ENCODE measurements around the gene UBAC2.
A peak's percentile ranks its signal among the peaks of the same experiment; 100 is the strongest.

UBAC2 gene

DNA sequence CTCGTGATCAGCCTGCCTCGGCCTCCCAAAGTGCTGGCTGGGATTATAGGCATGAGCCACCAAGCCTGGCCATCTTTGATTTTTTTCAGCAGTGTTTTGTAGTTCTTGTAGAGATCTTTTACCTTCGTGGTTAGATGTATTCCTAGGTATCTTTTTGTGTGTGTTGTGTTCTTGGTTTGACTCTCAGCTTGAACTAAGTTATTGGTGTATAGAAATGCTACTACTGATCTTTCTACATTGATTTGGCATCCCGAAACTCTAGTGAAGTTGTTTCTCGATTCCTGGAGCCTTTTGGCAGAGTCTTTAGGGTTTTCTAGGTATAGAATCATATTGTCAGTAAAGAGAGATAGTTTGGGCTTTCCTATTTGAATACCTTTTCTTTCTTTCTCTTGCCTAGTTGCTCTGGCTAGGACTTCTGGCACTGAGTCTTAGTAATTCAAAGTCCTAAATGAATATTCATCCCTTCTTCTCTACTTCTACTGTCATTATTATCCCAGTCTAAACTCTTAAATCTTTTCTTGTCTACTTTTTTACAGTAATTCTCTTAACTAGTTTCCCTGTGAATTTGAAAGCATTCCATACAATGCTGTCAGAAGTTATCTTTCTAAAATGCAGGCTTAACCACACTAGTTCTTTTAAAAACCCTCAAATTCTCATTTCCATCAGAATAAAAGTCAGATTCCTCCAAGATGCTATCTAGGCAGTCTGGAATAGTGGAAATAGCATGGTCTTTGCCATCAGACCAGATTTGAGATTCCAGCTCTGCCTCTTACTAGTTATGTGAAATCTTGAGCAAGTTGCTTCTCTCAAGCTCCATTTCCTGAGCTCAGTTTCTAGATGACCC, 50.5 kb downstream of the UBAC2 start:
- no peak for DNase-seq

DNA sequence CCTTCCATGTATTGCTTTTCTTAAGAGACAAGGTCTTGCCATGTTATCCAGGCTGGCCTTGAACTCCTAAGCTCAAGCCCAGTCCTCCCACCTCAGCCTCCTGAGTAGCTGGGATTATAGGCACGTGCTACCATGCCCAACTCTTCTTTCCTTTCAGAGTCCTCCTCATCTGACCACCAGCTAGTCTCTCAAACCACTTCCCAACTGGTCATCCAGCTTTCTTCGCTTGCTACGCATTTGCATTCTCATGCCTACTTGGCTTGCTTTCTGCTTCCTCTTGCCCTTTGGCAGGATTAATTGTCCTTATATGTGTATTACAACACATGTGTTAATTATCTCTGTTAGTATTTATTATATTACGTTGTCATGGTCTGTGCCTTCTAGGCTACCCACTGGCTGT, 51.3 kb downstream of the UBAC2 start:
- DNase-seq: no peak

DNA sequence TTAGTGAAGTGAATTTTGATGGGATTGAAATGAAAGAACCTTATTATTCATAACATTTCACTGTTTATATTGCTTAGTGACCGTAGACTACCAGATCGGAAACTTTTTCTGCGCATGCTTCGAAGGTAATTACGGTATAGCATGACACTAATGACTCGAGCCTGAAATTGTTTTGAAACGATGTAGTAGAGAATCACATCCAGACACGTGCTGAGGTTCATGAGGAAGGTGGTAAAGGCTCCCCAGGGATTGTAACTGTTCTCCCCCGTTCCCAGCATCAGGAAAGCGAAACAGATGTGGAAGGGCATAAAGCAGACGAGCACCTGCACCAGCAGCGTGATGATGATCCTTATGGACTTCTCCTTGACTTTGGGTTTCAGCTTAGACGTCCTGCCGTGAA, 54.2 kb downstream of the UBAC2 start:
- no peak for DNase-seq

DNA sequence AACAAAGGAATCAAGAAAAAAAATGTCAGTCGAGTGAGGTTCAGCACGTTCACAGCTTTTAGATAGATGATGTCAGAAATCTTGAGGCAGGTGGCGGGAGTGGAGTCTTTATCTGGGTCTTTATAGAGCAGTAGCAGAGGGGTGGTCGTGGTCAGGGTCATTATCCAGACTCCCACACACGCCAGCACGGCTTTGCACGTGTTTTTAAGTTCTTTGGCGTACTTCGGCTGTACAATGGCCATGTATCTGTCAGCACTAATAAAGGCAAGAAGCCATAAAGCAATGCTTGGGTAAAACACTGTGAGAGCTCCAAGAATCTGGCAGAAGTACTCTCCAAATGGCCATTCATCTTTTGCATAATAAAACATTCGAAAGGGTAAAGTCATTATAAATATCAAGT, 54.6 kb downstream of the UBAC2 start:
- DNase-seq: no peak

DNA sequence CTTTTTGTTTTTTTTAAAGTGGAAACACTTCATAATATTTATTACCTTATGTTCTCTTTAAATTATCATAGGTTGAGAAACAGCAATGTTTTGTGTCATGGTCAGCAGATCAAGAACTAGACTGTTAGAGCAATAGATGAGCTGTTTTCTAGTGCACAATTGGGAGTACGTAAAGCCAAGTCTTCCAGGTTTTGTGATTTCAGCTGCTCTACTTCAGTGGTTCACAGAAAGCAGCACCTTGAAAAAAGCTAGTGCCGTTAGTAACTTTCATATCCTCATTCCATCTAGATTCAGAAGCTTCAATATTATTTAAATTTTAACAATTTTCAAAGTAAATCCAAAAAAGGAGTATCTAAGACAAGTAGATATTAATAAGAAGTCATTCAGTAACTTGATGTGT, 55.6 kb downstream of the UBAC2 start:
- no peak for DNase-seq

DNA sequence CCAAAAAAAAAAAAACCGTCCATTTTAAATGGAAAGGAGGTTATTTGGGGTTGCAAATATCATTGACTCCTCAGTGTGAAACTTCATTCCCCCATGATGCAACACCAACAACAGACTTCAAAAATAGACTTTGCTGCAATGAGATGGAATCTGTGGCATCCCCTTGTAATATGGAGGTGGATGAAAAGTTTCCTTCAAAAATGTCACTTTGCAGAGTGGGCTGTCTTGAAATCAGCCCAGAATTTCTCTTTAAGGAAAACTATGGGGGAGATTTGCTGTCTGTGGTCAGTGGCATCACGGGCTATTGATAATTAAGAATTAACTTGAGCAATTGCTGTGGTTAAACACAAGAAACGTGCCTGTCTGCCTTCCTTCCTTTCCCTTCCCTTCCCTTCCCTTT, 56.1 kb downstream of the UBAC2 start:
- DNase-seq: no peak

DNA sequence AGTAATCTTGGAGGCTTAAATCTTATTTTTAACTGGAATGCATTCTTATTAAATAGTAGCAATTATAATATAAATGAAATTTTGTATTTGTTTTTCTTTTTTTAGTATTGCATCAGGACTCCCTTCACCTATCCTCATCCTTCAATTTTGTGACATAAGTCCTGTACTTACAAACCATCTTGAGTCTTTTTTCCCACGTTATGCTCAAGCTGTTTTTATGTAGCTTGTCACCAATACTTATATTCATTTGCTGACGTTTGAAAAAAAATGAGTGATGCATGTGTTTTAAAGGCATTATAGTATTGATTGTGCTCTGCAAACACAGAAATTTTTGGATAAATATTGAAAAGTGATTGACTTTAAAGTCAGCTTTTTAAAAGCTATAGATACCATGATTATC, 56.6 kb downstream of the UBAC2 start:
- no peak for DNase-seq

DNA sequence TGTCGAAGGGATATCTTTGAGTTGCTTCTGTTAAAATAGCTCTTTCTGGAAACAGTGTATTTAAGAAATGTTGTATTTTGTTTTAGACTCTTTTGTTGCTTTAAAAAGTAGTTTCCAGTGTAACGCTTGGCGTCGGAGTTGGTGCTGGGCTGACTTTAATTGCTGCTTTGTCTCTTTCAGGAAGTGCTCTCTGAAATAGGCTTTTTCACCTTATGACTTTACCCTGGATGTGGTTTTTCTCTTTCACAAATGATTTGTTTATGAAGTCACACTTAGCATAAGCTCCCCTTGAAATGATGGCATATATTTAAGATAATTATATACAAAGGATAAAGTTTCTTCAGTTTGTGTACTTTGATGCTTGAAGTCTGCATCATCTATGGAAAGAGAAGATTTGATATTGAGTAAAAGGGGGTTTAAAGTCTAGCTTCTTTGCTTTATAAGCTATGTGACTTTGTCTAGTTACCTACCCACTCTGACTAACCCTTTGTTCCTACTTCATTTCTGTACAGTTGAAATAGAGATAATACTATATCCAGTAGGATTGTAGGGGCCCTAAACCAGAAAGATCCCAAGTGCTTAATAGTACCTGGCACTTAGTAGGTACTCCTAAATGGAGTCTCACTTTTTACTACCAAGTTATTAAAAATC, 57.7 kb downstream of the UBAC2 start, which contains the start of gene GPR18:
GPR18 (minus strand) TSS at position 170 of the 651 bp plus-strand sequence. CDS start 2,507 bp downstream, outside the sequence.
- DNase-seq: peak; percentile 11

DNA sequence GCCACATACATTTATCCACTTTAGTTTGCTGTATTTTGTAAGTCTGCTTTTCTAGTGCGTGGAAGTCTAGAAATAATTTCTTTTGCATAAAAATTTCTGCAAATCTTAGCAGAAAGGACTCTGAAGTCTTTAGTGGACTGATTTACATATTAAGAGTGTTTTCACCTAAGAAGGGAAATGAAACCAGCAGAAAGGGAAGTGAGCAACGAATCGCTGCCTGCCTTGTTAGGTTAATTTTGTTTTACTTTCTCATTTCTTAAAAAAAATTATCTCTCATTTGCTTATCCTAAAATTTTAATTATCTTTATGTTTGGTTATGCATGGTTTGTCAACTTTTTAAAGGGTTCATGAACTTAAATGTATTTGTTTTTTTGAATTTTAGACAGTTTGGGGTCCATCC, 58.3 kb downstream of the UBAC2 start:
- no peak for DNase-seq

DNA sequence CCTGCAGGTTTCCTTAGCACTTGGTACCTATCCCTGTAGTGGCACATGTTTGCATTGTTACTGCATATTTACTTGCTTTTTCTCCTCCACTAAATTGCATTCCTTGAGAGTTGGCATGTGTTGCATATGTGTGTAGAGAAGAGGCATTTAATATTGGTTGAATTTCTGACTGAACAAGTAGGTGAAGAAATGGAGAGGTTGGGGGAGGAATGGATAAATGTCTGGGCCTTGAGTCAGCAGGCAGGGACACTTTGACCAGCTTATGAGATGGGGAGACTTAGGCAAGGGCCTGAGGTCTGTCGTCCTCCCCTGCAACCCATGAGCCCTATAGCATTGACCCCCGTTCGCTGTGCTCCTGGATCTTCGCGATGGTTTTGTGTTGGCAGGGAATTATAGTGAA, 59.6 kb downstream of the UBAC2 start:
- no peak for DNase-seq

DNA sequence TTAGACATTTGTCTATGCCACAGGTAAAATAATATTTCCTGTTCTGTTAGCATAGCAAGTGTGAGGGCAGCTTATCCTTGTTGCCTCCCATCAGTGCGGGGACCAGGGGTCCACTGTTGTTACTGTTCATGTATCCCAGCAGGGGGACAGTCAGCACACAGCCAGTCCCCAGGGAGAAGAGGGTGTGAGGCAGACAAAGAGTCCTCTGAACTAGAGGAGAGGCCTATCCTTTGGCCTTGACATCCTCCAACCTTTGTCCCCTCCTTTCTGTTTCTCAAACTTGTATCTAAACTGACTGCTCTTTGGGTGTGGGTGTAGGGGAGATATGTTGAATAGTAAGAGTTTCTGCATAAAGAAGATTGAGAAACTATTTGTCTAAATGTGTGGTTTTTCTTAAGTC, 60.4 kb downstream of the UBAC2 start:
- DNase-seq: no peak

DNA sequence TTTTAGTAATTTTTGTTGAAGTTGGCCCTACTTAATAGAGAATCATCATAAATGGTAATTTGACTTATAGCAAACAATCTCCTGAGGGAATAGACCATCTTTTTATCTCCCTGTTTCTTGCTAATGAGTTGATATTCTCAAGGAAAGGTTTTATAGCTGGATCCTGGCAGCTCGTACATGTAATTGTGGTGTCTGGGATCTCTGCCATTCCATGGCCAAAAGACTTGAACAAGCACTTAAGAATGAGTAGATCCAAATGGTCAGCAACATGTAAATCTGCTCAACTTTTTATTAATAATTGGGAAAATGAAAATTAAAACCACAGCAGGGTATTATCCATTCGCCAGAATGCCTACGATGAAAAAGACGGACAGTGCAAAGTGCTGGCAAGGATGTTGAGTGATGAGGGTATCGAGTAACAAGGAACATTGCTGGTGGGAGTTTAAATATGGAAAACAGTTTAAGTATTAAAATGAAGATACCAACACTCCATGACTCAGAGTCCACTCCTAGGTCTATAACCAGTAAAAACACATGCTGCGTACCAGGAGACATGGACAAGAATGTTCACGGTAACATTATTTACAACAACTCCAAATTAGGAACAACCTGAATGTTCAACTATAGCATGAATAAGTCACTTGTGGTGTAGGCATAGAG, 62.6 kb downstream of the UBAC2 start:
- peak; percentile 25 for DNase-seq

DNA sequence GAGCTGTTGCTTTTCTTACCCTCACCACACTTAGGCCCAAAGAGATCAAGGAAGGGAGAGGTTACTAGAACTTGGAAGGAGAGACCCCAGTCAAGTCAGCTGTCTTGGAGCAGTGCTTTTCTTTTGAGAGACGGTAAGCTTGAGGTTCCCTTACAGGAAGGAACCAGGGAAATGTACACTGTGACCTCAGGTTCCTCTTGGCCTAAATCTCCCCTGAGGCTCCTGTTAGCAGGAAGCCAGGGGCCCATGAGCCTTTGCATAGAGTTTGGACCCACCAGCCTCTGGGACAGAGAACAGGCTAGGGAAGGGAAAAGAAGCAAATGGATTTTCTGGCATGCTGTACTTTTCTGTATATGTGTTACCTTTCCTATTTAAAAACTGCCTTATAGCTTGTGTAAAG, 63.4 kb downstream of the UBAC2 start:
- DNase-seq: no peak

DNA sequence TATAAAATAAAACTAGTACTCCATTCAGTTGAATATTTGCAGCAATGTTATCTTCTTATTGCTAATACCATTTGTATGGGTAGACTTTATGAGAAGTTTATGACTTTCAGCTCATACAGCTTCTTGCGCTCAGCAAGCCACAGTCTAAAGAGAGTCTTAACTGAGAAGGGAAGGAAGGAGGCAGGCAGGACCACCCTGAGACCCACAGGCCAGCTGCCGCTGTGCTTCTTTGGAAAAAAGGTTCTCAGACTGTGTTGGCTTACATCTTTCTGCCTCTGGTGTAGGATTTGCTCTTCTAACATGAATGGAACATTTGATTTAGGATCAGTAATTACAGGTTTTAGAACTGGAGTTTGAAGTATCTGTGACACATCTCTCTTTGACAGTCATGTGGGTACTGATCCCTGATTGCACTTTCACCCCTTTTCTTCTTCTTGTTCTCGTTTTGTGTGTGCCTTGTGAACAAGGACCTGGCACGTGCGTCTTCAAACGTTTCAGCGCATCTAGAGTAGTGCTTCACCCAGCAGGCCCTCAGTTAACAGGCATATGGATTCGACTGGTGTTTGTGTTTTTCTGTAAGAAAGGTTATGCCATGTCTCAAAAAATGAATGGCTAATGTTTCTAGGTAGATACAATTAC, 64.6 kb downstream of the UBAC2 start:
- no peak for DNase-seq

DNA sequence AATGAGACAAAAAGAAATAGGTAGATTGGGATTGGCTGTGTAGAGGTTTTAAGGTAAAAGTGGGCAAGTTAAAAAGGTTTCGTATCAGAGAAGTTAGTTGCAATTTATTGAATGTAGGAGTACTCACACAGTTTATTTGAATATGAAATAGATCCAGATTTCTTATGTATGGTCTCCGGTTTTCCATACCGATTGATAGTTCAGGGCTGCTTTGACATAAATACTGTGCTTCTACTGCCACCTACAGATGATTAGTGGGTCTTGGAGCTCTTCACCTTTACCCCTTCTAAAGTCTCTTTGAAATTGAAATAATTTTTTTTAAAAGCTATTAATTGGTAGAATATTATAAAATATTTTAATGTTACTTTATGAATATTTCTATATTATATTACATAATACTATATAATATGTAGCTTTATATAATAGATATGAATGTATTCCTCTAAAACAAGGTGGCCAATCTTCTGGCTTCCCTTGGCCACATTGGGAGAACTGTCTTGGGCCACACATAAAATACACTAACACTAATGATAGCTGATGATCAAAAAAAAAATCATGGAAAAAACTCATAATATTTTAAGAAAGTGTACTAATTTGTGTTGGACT, 65.3 kb downstream of the UBAC2 start:
- DNase-seq: peak; percentile 65

DNA sequence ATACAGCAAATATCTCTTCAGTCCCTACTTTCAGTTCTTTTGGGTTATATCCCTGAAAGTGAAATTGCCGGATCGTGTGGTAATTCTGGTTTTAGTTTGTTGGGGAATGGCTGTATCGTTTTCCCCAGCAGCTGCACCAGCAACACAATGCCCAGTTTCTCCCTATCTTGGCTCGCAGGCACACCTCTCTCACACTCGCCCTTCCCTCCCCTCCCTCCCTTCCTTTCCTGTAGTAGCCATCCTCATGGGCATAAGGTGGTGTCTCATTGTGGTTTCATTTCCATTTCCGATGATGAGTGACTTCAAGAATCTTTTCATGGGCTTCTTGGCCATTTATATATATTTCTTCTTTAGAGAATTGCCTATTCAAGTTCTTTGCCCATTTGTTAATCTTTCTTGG, 66.2 kb downstream of the UBAC2 start:
- DNase-seq: no peak

DNA sequence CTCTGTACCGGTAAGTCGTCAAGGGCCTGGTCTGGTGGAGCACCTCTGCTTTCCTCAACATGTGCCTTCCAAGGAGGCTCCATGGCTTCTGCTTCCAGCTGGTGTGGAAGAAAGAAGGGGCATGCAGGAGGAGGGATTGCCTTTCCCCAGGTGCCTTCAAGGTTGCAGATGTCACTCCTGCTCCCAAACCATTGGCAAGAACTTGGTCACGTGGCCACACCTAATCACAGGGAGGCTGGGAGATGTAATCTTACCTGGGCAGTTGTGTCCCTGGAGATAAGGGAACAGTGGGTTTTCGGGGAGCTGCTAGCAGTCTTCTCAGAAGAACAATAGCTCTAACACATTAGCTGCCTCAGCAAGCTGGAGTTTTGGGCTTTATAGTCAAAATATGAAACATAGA, 67.3 kb downstream of the UBAC2 start:
- DNase-seq: no peak

DNA sequence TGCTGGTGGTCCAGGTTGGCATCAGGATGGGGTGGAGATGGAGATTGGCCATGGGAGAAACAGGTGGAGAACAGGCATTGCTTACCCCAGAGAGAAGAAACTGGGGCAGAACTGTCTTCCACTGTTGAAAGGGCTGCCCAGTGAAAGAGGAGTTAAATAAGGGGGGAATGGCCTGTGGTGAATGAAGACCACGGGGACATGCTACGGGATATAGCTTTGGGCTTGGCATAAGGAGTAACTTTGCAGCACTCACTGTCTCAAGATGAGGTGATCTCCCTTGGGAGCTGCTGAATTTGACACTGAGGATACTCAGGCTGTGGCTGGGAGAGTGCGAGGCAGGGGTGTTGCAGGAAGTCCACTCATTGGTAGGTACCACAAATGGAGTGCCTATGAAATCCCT, 68.2 kb downstream of the UBAC2 start:
- no peak for DNase-seq

DNA sequence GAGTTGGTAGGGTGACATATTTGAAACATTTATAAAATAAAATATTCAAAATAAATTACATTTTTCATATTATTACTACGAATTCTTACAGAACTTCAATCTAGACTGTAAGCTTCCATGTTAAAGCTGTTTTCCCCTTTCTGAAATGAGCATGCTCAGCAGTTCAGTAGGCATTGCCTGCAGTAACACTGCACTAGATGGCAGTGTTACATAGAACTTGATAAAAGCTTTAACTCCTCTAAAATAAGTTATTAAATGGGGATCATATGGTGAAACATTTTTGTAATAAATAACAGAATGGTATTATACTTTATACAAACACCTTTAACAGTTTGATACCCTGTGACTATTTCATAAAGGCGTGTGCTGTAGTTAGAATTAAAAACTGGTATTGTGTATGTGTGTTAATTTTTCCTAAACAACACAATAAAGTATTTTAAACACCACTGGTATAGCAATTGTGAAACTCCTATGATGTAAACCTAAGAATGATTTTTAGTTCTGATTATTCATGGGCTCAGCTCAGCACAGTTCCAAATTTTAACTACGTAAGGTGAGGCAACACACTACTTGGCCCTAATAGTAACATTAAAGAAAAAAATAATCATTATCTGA, 69.1 kb downstream of the UBAC2 start:
- peak; percentile 23 for DNase-seq

DNA sequence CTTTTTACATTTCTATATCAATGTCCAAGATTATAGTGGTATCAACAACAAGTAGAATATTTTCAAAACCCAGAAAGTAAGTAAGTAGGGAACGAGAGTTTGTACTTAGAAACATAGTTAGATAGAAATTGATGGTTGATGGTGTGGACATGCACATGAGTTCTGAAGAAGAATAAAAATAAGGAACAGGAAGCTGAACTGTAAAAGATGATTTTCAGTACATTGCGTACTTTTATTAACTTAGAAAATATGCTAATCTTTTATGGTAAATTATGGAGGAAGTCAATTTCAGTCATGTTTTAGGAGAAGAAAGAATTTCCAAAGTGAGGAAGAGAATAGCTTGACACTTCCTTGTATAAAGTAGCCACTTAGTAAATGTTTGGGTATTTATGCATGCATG, 69.9 kb downstream of the UBAC2 start:
- no peak for DNase-seq

DNA sequence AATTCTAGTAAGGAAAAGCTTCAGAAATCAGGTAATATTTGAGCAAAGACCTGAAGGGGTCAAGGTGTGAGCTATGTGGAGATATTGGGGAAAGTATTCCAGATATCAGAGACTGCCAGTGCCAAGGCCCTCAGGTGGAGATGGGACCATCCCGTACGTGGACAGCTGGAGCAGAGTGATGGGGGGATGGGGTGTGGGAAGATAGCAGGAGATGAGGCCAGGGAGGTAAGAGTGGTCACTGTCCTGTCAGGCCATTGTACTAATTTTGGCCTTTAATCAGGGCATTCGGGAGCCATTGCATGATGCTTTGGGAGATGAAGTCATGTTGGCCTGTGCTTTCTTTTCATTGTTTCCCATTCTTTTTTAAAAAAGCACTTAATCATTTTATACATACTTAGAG, 70.6 kb downstream of the UBAC2 start:
- no peak for DNase-seq

DNA sequence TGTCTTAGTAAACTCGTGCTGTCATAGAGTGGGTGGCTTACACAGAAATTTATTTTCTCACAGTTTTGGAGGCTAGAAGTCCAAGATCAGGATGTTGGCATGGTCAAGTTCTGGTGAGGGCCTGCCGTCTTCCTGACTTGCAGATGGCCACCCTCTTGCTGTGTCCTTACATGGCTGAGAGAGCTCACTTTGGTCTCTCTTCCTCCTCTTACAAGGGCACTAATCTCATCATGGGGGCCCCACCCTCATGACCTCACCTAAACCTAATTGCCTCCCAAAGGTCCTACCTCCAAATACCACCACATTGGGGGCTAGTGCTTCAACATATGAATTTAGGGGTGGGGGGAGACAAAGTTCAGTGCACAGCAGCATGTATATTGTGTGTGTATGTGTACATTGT, 71.8 kb downstream of the UBAC2 start:
- no peak for DNase-seq

DNA sequence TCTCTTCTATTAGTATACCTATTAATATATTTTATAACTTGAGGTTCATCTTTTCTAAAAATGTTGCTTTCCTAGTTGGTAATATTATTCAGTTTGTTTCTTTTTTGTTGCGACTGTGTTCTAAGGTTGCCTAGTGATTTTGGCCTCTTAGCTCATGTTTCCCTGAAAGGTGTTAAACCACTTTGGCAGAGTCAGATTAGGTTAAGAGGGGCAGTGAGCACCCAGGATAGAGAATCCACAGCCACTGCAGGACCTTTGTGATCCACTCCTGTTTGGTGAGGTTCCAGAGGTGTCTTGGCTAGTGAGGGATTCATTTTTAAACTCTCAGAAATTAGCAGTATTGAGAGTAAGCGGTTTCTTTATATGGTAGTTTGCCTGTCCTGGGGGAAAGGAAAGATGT, 72.5 kb downstream of the UBAC2 start:
- DNase-seq: no peak
